H1 (cell line): ENCODE data around the gene MYO16. TPM values are rescaled to one million over a fixed set of nuclear protein-coding genes. Genes with fewer than 3 reads are reported as not detected.

Experiments
- EP300 ChIP-seq, 2 experiments: IDR thresholded peaks; 1 replicate in 1 of 2; 2 replicates in 1 of 2; pipeline ENCODE4 v1.6.1; 2011 to 2012; ENCODE audit warnings: low read depth in 2 of 2, low read length in 2 of 2, mild to moderate bottlenecking in 2 of 2, borderline replicate concordance in 1 of 2, inconsistent platforms in 1 of 2, moderate library complexity in 1 of 2
- KDM5A ChIP-seq: fragments of 200-600 bp; IDR thresholded peaks from 2 replicates; pipeline ENCODE4 v1.7.1; 2012; ENCODE audit warnings: mild to moderate bottlenecking, low read length, inconsistent platforms, mixed read lengths
- POLR2AphosphoS5 ChIP-seq: IDR thresholded peaks from 2 replicates; pipeline ENCODE4 v1.6.1; 2011; ENCODE audit warnings: low read depth, low read length
- SP2 ChIP-seq: IDR thresholded peaks from 2 replicates; pipeline ENCODE4 v1.6.1; 2012; ENCODE audit warnings: mild to moderate bottlenecking, low read length, inconsistent platforms
- SUZ12 ChIP-seq: fragments of 200-600 bp; sonication (generic); IDR thresholded peaks from 2 replicates; pipeline ENCODE4 v1.6.1; 2012; ENCODE audit warnings: mild to moderate bottlenecking, inconsistent platforms, low read length, moderate library complexity, mixed read lengths
- polyA plus RNA-seq, 7 experiments: library from polyadenylated mRNA; depleted of rRNA in 3 of 7; stranded (reverse) in 5 of 7; unstranded in 2 of 7; fragments of >200 nt in 5 of 7; fragments of 200-250 nt in 2 of 7; gene quantifications; 1 replicate in 5 of 7; 2 replicates in 1 of 7; 4 replicates in 1 of 7; pipeline versions ENCODE4 v1.2.1 to v1.2.3, GENCODE V29; 2011 to 2013; ENCODE audit warnings: missing spikeins in 2 of 7, mixed read lengths in 2 of 7
- total RNA-seq: library from RNA; stranded (reverse); fragmentation: NEBNext Ultra II Directional; extraction: Animal tissue kit (Norgen Biotek cat#: 25700); gene quantifications from 2 replicates; pipeline ENCODE4 v1.2.1, GENCODE V29; 2021

MYO16 gene
- total and polyA plus RNA-seq, 2 of the 8 experiments (the other 6 are each of a cell fraction or from before 2014, with no cell fraction given): 0.02 to 0.22 TPM

- TF ChIP-seq KDM5A (no peak), SP2 (no peak), EP300 (IDR thresholded peaks at IDR 0.05; ENCODE audit: borderline replicate concordance in 1 of 2, low read depth in 2 of 2, low read length in 2 of 2) (no peak), POLR2AphosphoS5 (no peak), SUZ12 (no peak)
Measured at GRCh38 chr13:108681986-108682575, 52.7 kb downstream of the MYO16 start (continued).
